K562 (cell line): ENCODE data around the gene ZNF691. TPM values are rescaled to one million over a fixed set of nuclear protein-coding genes. Genes with fewer than 3 reads are reported as not detected.

ENCODE experiments used
- ATAC-seq: fragments of 200-7000 bp; cut with Tn5 transposase; 3 replicates; pipeline ENCODE4 v1.9.1; 2020; ENCODE audit warnings: moderate library complexity
- BruUV-seq: library from RNA; stranded (reverse); fragments of 400-500 nt; replicated peaks from 2 replicates; lab custom pipeline; 2021; lab: Mats Ljungman, UMichigan
- CTCF ChIA-PET: fragments of 300-600 bp; formaldehyde crosslinking; extraction: SDS; loops from one replicate; lab custom pipeline; 2021; ENCODE audit warnings: low intra/inter-chr PET ratio; lab: Yijun Ruan, JAX
- POLR2A ChIA-PET: fragments of 300-600, 350-650 bp; sonication (Branson Sonifier 250); formaldehyde crosslinking; extraction: SDS; loops from one replicate; lab custom pipeline; 2021; ENCODE audit warnings: antibody characterized with exemption, inconsistent platforms; lab: Yijun Ruan, JAX
- DNase-seq, 4 experiments: peaks; one replicate each; pipeline versions ENCODE4 v3.0.0 to v3.0.0-alpha.2; 2011 to 2018; ENCODE audit warnings: low spot score in 3 of 4, mixed read lengths in 3 of 4; ENCODE audit errors: extremely low read depth in 1 of 4
- FAIRE-seq: peaks from 2 replicates; lab custom pipeline; 2011; peaks lifted over from hg19 to GRCh38; lab: Jason Lieb, UNC
- H2AFZ ChIP-seq: 2 replicates; pipeline ENCODE4 v1.6.0; 2011; ENCODE audit warnings: low read depth, low read length, control low read depth, inconsistent platforms
- H3K27ac ChIP-seq: fragments of 200-600 bp; 3 replicates; pipeline ENCODE4 v1.8.0; 2011; ENCODE audit warnings: low read depth, mild to moderate bottlenecking, control low read depth, inconsistent platforms, low read length, moderate library complexity, mixed read lengths; ENCODE audit errors: extremely low read depth
- H3K27me3 ChIP-seq, 2 experiments: fragments of 300-600 bp in 1 of 2; 2 replicates in 1 of 2; 3 replicates in 1 of 2; pipeline versions ENCODE4 v1.6.0 to v1.8.0; 2011; ENCODE audit warnings: inconsistent platforms in 2 of 2, low read length in 2 of 2, mild to moderate bottlenecking in 1 of 2, mixed read lengths in 1 of 2, moderate library complexity in 1 of 2; ENCODE audit not compliant: control insufficient read depth in 2 of 2, insufficient read depth in 2 of 2
- H3K36me3 ChIP-seq: fragments of 300-600 bp; 3 replicates; pipeline ENCODE4 v1.8.0; 2011; ENCODE audit warnings: mild to moderate bottlenecking, low read length, inconsistent platforms; ENCODE audit not compliant: control insufficient read depth, insufficient read depth
- H3K4me1 ChIP-seq, 2 experiments: fragments of 200-600 bp in 1 of 2; replicated peaks in 1 of 2; 2 replicates in 1 of 2; 3 replicates in 1 of 2; pipeline versions ENCODE4 v1.5.1 to v1.8.0; 2011; ENCODE audit warnings: inconsistent platforms in 2 of 2, low read length in 2 of 2, mild to moderate bottlenecking in 1 of 2, mixed read lengths in 1 of 2, moderate library complexity in 1 of 2; ENCODE audit not compliant: control insufficient read depth in 2 of 2, insufficient read depth in 2 of 2
- H3K4me2 ChIP-seq: 2 replicates; pipeline ENCODE4 v1.6.1; 2011; ENCODE audit warnings: low read length, control low read depth, inconsistent platforms, mixed read lengths; ENCODE audit not compliant: insufficient read depth
- H3K4me3 ChIP-seq: fragments of 200-600 bp; sonication (generic), shearing (Covaris generic); 2 replicates; pipeline ENCODE4 v1.5.1; 2016; ENCODE audit warnings: control low read depth, inconsistent platforms
- H3K79me2 ChIP-seq: fragments of 200-600 bp; 3 replicates; pipeline ENCODE4 v1.8.0; 2011; ENCODE audit warnings: low read length, inconsistent platforms; ENCODE audit not compliant: control insufficient read depth, insufficient read depth
- H3K9ac ChIP-seq, 2 experiments: 2 replicates each; pipeline versions ENCODE4 v1.6.0 to v1.6.1; 2011; ENCODE audit warnings: low read depth in 2 of 2, low read length in 2 of 2, control low read depth in 1 of 2, inconsistent platforms in 1 of 2, mild to moderate bottlenecking in 1 of 2, mixed read lengths in 1 of 2; ENCODE audit not compliant: insufficient read depth in 1 of 2
- H3K9me1 ChIP-seq: one replicate; pipeline ENCODE4 v1.6.0; 2011; ENCODE audit warnings: inconsistent platforms, mild to moderate bottlenecking, low read length, moderate library complexity; ENCODE audit not compliant: control insufficient read depth, insufficient read depth
- H3K9me3 ChIP-seq: replicated peaks from 2 replicates; pipeline ENCODE4 v1.5.1; 2011; ENCODE audit warnings: low read depth, low read length, inconsistent platforms; ENCODE audit not compliant: control insufficient read depth, insufficient read depth
- H4K20me1 ChIP-seq: replicated peaks from 2 replicates; pipeline ENCODE4 v1.6.1; 2011; ENCODE audit warnings: low read length, inconsistent platforms, mixed read lengths; ENCODE audit not compliant: control insufficient read depth, insufficient read depth
- ARID2 ChIP-seq: fragments of 450-650 bp; IDR thresholded peaks from 2 replicates; pipeline ENCODE4 v1.6.1; 2017; ENCODE audit warnings: antibody characterized with exemption, mild to moderate bottlenecking
- KDM1A ChIP-seq, 2 experiments: fragments of 450-650 bp; IDR thresholded peaks; 2 replicates each; pipeline ENCODE4 v1.6.1; 2016; ENCODE audit warnings: mild to moderate bottlenecking in 2 of 2
- MYC ChIP-seq, 2 experiments: fragments of 250-450 bp in 1 of 2; sonication (Bioruptor Pico) in 1 of 2; IDR thresholded peaks; 2 replicates each; pipeline versions ENCODE4 v1.5.1 to v1.6.1; 2012 to 2021; ENCODE audit warnings: low read depth in 2 of 2, borderline replicate concordance in 1 of 2, improper control_type of control experiment in 1 of 2, low read length in 1 of 2, mild to moderate bottlenecking in 1 of 2, moderate library complexity in 1 of 2
- WGBS: fragments of 100-300 bp; shearing (Covaris generic); methylation state at CpG from one replicate; pipeline ENCODE4 v1.1.6; 2016; ENCODE audit warnings: low coverage, mixed read lengths; ENCODE audit not compliant: insufficient coverage; ENCODE audit errors: missing lambda C conversion rate; 5-methylcytosine and 5-hydroxymethylcytosine counted together
- in situ Hi-C: fragments of 300-500 bp; cut with MboI; formaldehyde crosslinking; loops from 4 replicates; pipeline ENCODE4 v1.15.0; 2018; ENCODE audit warnings: inconsistent platforms, mixed read lengths
- intact Hi-C: fragments of 100-400 bp; cut with micrococcal nuclease; formaldehyde crosslinking; loops from 2 replicates; pipeline ENCODE4 v1.14.2; 2022
- polyA plus RNA-seq, 8 experiments: library from polyadenylated mRNA; depleted of rRNA in 4 of 8; stranded (reverse) in 5 of 8; unstranded in 3 of 8; fragments of >200 nt; fragmentation: Nextera tagmentation in 2 of 8; fragmentation: Illumina TruSeq in 1 of 8; extraction: Ambion mirVana in 2 of 8; extraction: Trizol in 1 of 8; gene quantifications; 2 replicates each; pipeline versions ENCODE4 v1.2.1 to v1.2.3, GENCODE V29; 2011 to 2014; ENCODE audit warnings: inconsistent platforms in 1 of 8, missing spikeins in 1 of 8
- total RNA-seq, 7 experiments: library from RNA; depleted of rRNA in 6 of 7; stranded (reverse); fragments of >200 nt in 6 of 7; fragmentation: Illumina TruSeq in 2 of 7; extraction: Trizol in 2 of 7; gene quantifications; 2 replicates each; pipeline versions ENCODE4 v1.2.1 to v1.2.3, GENCODE V29; 2011 to 2021; ENCODE audit warnings: low replicate concordance in 1 of 7

ZNF691 gene
- total and polyA plus RNA-seq, 9 of the 15 experiments (the other 6 are each of a cell fraction or from before 2014, with no cell fraction given): 10.7 to 30.4 (median 14.8) TPM

DNA sequence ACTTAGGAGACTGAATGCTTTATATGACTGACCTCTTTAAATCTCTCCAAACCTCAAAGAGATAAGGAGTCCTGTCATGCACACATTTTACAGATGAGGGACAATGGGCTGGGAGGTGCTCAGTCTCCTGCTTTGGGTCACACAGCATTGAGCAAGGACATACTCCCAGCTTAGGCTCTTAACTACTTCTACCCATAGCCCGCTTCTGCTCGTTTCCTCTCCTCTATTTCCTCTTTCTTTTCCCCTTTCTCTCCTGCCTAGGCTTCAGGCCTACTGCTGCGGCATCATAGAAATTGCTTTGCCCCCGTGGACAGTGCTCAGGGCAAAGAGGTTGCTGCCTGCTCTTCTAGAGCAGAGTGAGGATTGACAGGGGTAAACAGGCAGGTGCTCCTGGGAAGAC lies 12.4 kb upstream of the ZNF691 start:
- BruUV-seq: no TSS peak
- CTCF ChIA-PET: no interaction called here
- no peak for ATAC-seq
- H3K36me3 ChIP-seq: peaks cover 83% of the 10 kb centered on the region
- no peak for FAIRE-seq
- POLR2A ChIA-PET: interaction anchor here (0.5 to 10.7 kb wide), 4 partner anchors 9 to 1471 kb away, joined by 3 to 94 read pairs (median 20); partner anchors contain the start of gene ZNF691
- DNase-seq: no peak
- TF ChIP-seq MYC (IDR thresholded peaks at IDR 0.05; ENCODE audit: low read depth, low read length): no peak
- no peak for TF ChIP-seq MYC (CRISPR knock-in tag; IDR thresholded peaks at IDR 0.05; ENCODE audit: borderline replicate concordance, low read depth)
- peak; percentile 33 to 46; a peak in 2 of 4 replicates for TF ChIP-seq KDM1A (IDR thresholded peaks at IDR 0.05)
- 80% methylated on average over 4 of the region's 4 CpGs for WGBS
- in situ Hi-C loops: no loop called here
- no peak overlapping the region for H3K4me3 ChIP-seq
- no peak overlapping the region for H3K27ac ChIP-seq
- no peak overlapping the region for H2AFZ ChIP-seq
- peaks cover 6% of the 10 kb centered on the region for H4K20me1 ChIP-seq
- H3K9me1 ChIP-seq: peaks cover 11% of the 10 kb centered on the region
- peaks cover 38% of the 10 kb centered on the region for H3K79me2 ChIP-seq
- intact Hi-C loops: no loop called here
- peaks cover 27 to 34% of the 10 kb centered on the region in 2 experiments; a peak in 4 of 5 replicates for H3K4me1 ChIP-seq
- H3K9ac ChIP-seq: no peak overlapping the region
- H3K27me3 ChIP-seq: no peaks in the 10 kb centered on the region
- H3K4me2 ChIP-seq: no peak overlapping the region
- H3K9me3 ChIP-seq: no peaks in the 10 kb centered on the region

GRCh38 chr1:42834803-42835202 lies 11.6 kb upstream of the ZNF691 start:
- H3K4me3 ChIP-seq: no peak overlapping the region
- intact Hi-C loops (no loop called here), in situ Hi-C loops (no loop called here)
- TF ChIP-seq ARID2: no peak
- H3K4me1 ChIP-seq: peaks cover 20 to 33% of the 10 kb centered on the region in 2 experiments; a peak in 4 of 5 replicates
- DNase-seq (no peak), ATAC-seq (no peak), FAIRE-seq (no peak)
- no peak overlapping the region for H3K4me2 ChIP-seq
- peaks cover 82% of the 10 kb centered on the region for H3K36me3 ChIP-seq
- H3K9me1 ChIP-seq: peaks cover 11% of the 10 kb centered on the region
- peaks cover 6% of the 10 kb centered on the region for H4K20me1 ChIP-seq
- no peak overlapping the region for H3K9ac ChIP-seq
- peaks cover 29% of the 10 kb centered on the region for H3K79me2 ChIP-seq
- POLR2A ChIA-PET: interaction anchor here (2.1 to 10.7 kb wide), 3 partner anchors 9 to 14 kb away, joined by 4 to 94 read pairs (median 38); partner anchors contain the start of gene ZNF691
- CTCF ChIA-PET: no interaction called here
- 72% methylated on average over 5 of the region's 5 CpGs for WGBS
- no peak overlapping the region for H3K27ac ChIP-seq
- H2AFZ ChIP-seq: no peak overlapping the region
- no peaks in the 10 kb centered on the region for H3K27me3 ChIP-seq
- BruUV-seq: no TSS peak
- no peaks in the 10 kb centered on the region for H3K9me3 ChIP-seq
